ENCODE results near the gene ARHGEF12. TPM values are rescaled to one million over a fixed set of nuclear protein-coding genes. Genes with fewer than 3 reads are reported as not detected.

Gene ARHGEF12
- total and polyA plus RNA-seq, 2 donors (not counting 1 experiment from before 2014, with no cell fraction given), result 2.0 to 21.6 TPM

DNA sequence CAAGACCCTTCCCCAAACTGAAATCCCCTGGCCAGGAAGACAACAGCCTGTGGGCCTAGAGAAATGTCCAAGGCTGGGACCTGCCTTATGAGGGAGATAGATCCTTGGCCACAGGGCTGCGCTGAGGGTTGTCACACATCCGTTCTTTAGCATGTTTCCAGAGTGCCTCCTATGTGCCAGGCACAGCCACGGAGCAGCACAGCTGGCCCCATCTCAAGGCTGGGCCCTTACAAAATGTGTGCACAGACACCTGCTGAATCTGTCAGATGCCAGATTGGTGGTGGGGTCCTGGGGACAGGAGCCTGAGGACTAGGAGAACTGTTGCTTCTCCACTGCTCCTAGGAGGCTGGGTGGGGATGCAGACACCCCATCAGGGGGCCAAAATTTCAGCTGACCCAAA lies 186.5 kb downstream of the ARHGEF12 start:
- ChIA-PET CTCF (interaction anchor here (1.2 kb wide), 2 partner anchors 162 to 672 kb away, joined by 3 read pairs; no protein-coding TSS in a partner anchor), POLR2A (no interaction called here)
- Histone ChIP-seq H3K36me3 (replicated peaks in 1 of 2; ENCODE audit: control extremely low read depth in 1 of 2, control insufficient read depth in 1 of 2, extremely low read depth in 1 of 2, insufficient read depth in 2 of 2, low read length in 1 of 2) (no peaks in the 10 kb centered on the region), H4K20me1 (ENCODE audit: control insufficient read depth, insufficient read depth, low read length, poor library complexity, severe bottlenecking) (no peaks in the 10 kb centered on the region), H3K79me2 (ENCODE audit: control insufficient read depth, insufficient read depth, low read length) (no peaks in the 10 kb centered on the region), H3K27me3 (replicated peaks in 1 of 4; ENCODE audit: control extremely low read depth in 1 of 4, control insufficient read depth in 3 of 4, insufficient read depth in 4 of 4, low read length in 3 of 4) (peaks cover 0 to 4% (median 2%) of the 10 kb centered on the region in 4 experiments), H3K4me1 (ENCODE audit: control insufficient read depth in 2 of 2, insufficient read depth in 2 of 2, low read length in 2 of 2) (peaks cover 0 to 9% of the 10 kb centered on the region in 2 donors), H3K4me3 (ENCODE audit: control extremely low read depth in 1 of 5, extremely low read depth in 1 of 5, insufficient read depth in 1 of 5, low read depth in 2 of 5, low read length in 4 of 5) (no peak overlapping the region), H3K4me2 (replicated peaks; ENCODE audit: low read depth, low read length, poor library complexity, severe bottlenecking) (no peak overlapping the region), H3K9ac (ENCODE audit: low read length) (no peak overlapping the region), H3K27ac (ENCODE audit: low read length in 2 of 2) (no peak overlapping the region), H2AFZ (ENCODE audit: insufficient read depth, low read depth, low read length, poor library complexity, severe bottlenecking) (no peak overlapping the region), H3K9me3 (ENCODE audit: control extremely low read depth in 1 of 3, control insufficient read depth in 2 of 3, insufficient read depth in 1 of 3, low read length in 2 of 3) (no peaks in the 10 kb centered on the region)
- ATAC-seq (ENCODE audit: low read depth) (no peak), DNase-seq (no peak)
- Mint-ChIP-seq H3K4me3 (peak overlapping the region; percentile 32), H3K27ac (no peak overlapping the region), H3K27me3 (peaks cover 21% of the 10 kb centered on the region), H3K9me3 (ENCODE audit: insufficient read depth) (no peaks in the 10 kb centered on the region), H3K4me1 (peaks cover 4% of the 10 kb centered on the region)
- 95% methylated on average over 3 of the region's 3 CpGs for WGBS (ENCODE audit: insufficient coverage)
- TF ChIP-seq EZH2 (IDR thresholded peaks at IDR 0.05; ENCODE audit: borderline replicate concordance, insufficient read depth, low read depth, low read length, poor library complexity, severe bottlenecking), result no peak
- TF ChIP-seq, protein P1, sequence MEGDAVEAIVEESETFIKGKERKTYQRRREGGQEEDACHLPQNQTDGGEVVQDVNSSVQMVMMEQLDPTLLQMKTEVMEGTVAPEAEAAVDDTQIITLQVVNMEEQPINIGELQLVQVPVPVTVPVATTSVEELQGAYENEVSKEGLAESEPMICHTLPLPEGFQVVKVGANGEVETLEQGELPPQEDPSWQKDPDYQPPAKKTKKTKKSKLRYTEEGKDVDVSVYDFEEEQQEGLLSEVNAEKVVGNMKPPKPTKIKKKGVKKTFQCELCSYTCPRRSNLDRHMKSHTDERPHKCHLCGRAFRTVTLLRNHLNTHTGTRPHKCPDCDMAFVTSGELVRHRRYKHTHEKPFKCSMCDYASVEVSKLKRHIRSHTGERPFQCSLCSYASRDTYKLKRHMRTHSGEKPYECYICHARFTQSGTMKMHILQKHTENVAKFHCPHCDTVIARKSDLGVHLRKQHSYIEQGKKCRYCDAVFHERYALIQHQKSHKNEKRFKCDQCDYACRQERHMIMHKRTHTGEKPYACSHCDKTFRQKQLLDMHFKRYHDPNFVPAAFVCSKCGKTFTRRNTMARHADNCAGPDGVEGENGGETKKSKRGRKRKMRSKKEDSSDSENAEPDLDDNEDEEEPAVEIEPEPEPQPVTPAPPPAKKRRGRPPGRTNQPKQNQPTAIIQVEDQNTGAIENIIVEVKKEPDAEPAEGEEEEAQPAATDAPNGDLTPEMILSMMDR (IDR thresholded peaks at IDR 0.05), result no peak
- intact Hi-C loops (cut with micrococcal nuclease), result no loop called here

DNA sequence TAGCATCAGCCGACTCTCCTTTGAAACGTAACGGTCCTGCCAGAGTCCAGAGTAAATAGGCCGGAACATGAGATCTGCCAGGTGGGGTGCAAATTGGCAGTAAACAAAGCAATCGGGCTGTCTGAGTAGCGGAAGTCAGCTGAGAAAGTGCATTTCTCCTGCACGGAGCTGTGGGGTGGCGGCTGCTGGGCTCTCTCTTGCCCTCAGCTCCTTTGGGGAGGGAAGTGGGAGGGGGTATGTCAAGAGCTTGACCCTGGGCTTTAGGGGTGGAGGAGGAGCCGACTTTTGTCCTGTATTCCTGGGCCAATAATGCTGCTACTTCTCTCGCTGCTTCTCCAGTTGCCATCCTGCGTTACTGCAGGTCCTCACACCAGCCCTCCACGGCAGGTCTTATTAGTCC lies 187.0 kb downstream of the ARHGEF12 start:
- DNase-seq (no peak), ATAC-seq (ENCODE audit: low read depth) (no peak)
- Histone ChIP-seq H3K4me3 (ENCODE audit: control extremely low read depth in 1 of 5, extremely low read depth in 1 of 5, insufficient read depth in 1 of 5, low read depth in 2 of 5, low read length in 4 of 5) (no peak overlapping the region), H3K79me2 (ENCODE audit: control insufficient read depth, insufficient read depth, low read length) (no peaks in the 10 kb centered on the region), H3K36me3 (replicated peaks in 1 of 2; ENCODE audit: control extremely low read depth in 1 of 2, control insufficient read depth in 1 of 2, extremely low read depth in 1 of 2, insufficient read depth in 2 of 2, low read length in 1 of 2) (no peaks in the 10 kb centered on the region), H4K20me1 (ENCODE audit: control insufficient read depth, insufficient read depth, low read length, poor library complexity, severe bottlenecking) (no peaks in the 10 kb centered on the region), H3K27ac (ENCODE audit: low read length in 2 of 2) (no peak overlapping the region), H3K9me3 (ENCODE audit: control extremely low read depth in 1 of 3, control insufficient read depth in 2 of 3, insufficient read depth in 1 of 3, low read length in 2 of 3) (no peaks in the 10 kb centered on the region), H3K9ac (ENCODE audit: low read length) (no peak overlapping the region), H3K4me2 (replicated peaks; ENCODE audit: low read depth, low read length, poor library complexity, severe bottlenecking) (no peak overlapping the region), H2AFZ (ENCODE audit: insufficient read depth, low read depth, low read length, poor library complexity, severe bottlenecking) (no peak overlapping the region), H3K27me3 (replicated peaks in 1 of 4; ENCODE audit: control extremely low read depth in 1 of 4, control insufficient read depth in 3 of 4, insufficient read depth in 4 of 4, low read length in 3 of 4) (peaks cover 0 to 4% (median 2%) of the 10 kb centered on the region in 4 experiments), H3K4me1 (ENCODE audit: control insufficient read depth in 2 of 2, insufficient read depth in 2 of 2, low read length in 2 of 2) (peaks cover 0 to 9% of the 10 kb centered on the region in 2 donors)
- WGBS (ENCODE audit: insufficient coverage), result 65% methylated on average over 12 of the region's 12 CpGs
- intact Hi-C loops (cut with micrococcal nuclease), result no loop called here
- TF ChIP-seq, protein P1 (IDR thresholded peaks at IDR 0.05), result no peak
- no peak for TF ChIP-seq EZH2 (IDR thresholded peaks at IDR 0.05; ENCODE audit: borderline replicate concordance, insufficient read depth, low read depth, low read length, poor library complexity, severe bottlenecking)
- Mint-ChIP-seq H3K4me3 (peak overlapping the region; percentile 32), H3K27ac (no peak overlapping the region), H3K27me3 (peaks cover 21% of the 10 kb centered on the region), H3K9me3 (ENCODE audit: insufficient read depth) (no peaks in the 10 kb centered on the region), H3K4me1 (peaks cover 4% of the 10 kb centered on the region)
- POLR2A ChIA-PET, result no interaction called here
- CTCF ChIA-PET, result interaction anchor here (1.2 kb wide), 2 partner anchors 161 to 671 kb away, joined by 3 read pairs; no protein-coding TSS in a partner anchor
